Esophagus muscularis mucosa (tissue), 4 donors: ENCODE data around the gene UNC13B. TPM values are rescaled to one million over a fixed set of nuclear protein-coding genes. Genes with fewer than 3 reads are reported as not detected.

Experiments
- DNase-seq: peaks from one replicate; pipeline ENCODE4 v3.0.0-alpha.2; 2017; ENCODE audit errors: extremely low spot score
- H3K27ac ChIP-seq, 4 donors: fragments of 200-600 bp; sonication (generic); replicated peaks in 1 of 4; 1 replicate in 3 of 4; 2 replicates in 1 of 4; pipeline ENCODE4 v1.5.1; 2016 to 2019; ENCODE audit warnings: mild to moderate bottlenecking in 1 of 4
- H3K27me3 ChIP-seq, 4 donors: fragments of 200-600 bp; sonication (generic); one replicate each; pipeline versions ENCODE4 v1.5.1 to v1.6.0; 2016 to 2019
- H3K36me3 ChIP-seq, 4 donors: fragments of 200-600 bp; sonication (generic); one replicate each; pipeline ENCODE4 v1.5.1; 2016 to 2019
- H3K4me1 ChIP-seq, 4 donors: fragments of 200-600 bp; sonication (generic); one replicate each; pipeline ENCODE4 v1.5.1; 2016 to 2019
- H3K4me3 ChIP-seq, 4 donors: fragments of 200-600 bp; sonication (generic); 1 replicate in 2 of 4; 2 replicates in 2 of 4; pipeline ENCODE4 v1.5.1; 2016 to 2019; ENCODE audit warnings: mild to moderate bottlenecking in 4 of 4, moderate library complexity in 1 of 4
- H3K9me3 ChIP-seq, 4 donors: fragments of 200-600 bp; sonication (generic); 1 replicate in 3 of 4; 2 replicates in 1 of 4; pipeline ENCODE4 v1.5.1; 2016 to 2019
- CTCF ChIP-seq, 3 experiments: fragments of 200-600 bp in 2 of 3; fragments of 450-650 bp in 1 of 3; sonication (generic) in 2 of 3; IDR thresholded peaks; one replicate each; pipeline ENCODE4 v1.5.1; 2017 to 2019; ENCODE audit warnings: antibody characterized with exemption in 3 of 3, mild to moderate bottlenecking in 2 of 3, moderate library complexity in 1 of 3
- EP300 ChIP-seq: sonication (generic); formaldehyde crosslinking; IDR thresholded peaks from one replicate; pipeline ENCODE4 v1.6.1; 2017; ENCODE audit warnings: antibody characterized with exemption
- POLR2A ChIP-seq: fragments of 450-650 bp; IDR thresholded peaks from one replicate; pipeline ENCODE4 v1.6.1; 2017; ENCODE audit warnings: antibody characterized with exemption, moderate library complexity, mild to moderate bottlenecking, low read depth
- POLR2AphosphoS5 ChIP-seq, 2 donors: sonication (generic); formaldehyde crosslinking; IDR thresholded peaks; one replicate each; pipeline ENCODE4 v1.6.1; 2017; ENCODE audit warnings: antibody characterized with exemption in 2 of 2
- WGBS: methylation state at CpG from one replicate; pipeline ENCODE4 v1.1.5; 2018; 5-methylcytosine and 5-hydroxymethylcytosine counted together
- intact Hi-C: fragments of 100-400 bp; cut with DNase I; formaldehyde crosslinking; loops from one replicate; pipeline ENCODE4 v1.15.1; 2023
- total RNA-seq, 4 donors: library from RNA; depleted of rRNA; stranded (reverse); fragments of >200 nt; gene quantifications; one replicate each; pipeline versions ENCODE4 v1.1.0 to v1.2.1, GENCODE V29; 2016

UNC13B gene
- total RNA-seq, 4 donors from 2014 or later, result 21.9 to 30.7 (median 28.7) TPM

GRCh38 chr9:35355939-35356338 is 194.1 kb downstream of the UNC13B start:
- intact Hi-C loops, result no loop called here
- DNase-seq, result no peak
- 100% methylated on average over 1 of the region's 1 CpG for WGBS
- H3K36me3 ChIP-seq, result peaks cover 0 to 22% (median 11%) of the 10 kb centered on the region in 4 donors
- H3K4me1 ChIP-seq, result peaks cover 4 to 7% (median 5%) of the 10 kb centered on the region in 4 donors
- no peak for TF ChIP-seq POLR2A
- no peak for TF ChIP-seq POLR2AphosphoS5 (IDR thresholded peaks at IDR 0.05)
- no peak for TF ChIP-seq EP300
- TF ChIP-seq CTCF (IDR thresholded peaks at IDR 0.05), result no peak
- H3K4me3 ChIP-seq, result no peak overlapping the region
- no peak overlapping the region for H3K27ac ChIP-seq
- H3K27me3 ChIP-seq, result no peaks in the 10 kb centered on the region
- no peaks in the 10 kb centered on the region for H3K9me3 ChIP-seq

GRCh38 chr9:35357116-35357515 is 195.3 kb downstream of the UNC13B start:
- no peak overlapping the region for H3K27ac ChIP-seq
- H3K4me3 ChIP-seq, result no peak overlapping the region
- no peak for DNase-seq
- TF ChIP-seq POLR2AphosphoS5 (IDR thresholded peaks at IDR 0.05) (no peak), EP300 (no peak)
- WGBS, result 92% methylated on average over 2 of the region's 2 CpGs
- H3K4me1 ChIP-seq, result no peaks in the 10 kb centered on the region
- peaks cover 0 to 14% (median 3%) of the 10 kb centered on the region in 4 donors for H3K36me3 ChIP-seq
- intact Hi-C loops, result no loop called here
- H3K9me3 ChIP-seq, result no peaks in the 10 kb centered on the region
- H3K27me3 ChIP-seq, result no peaks in the 10 kb centered on the region

- no peaks in the 10 kb centered on the region for H3K9me3 ChIP-seq
- 92% methylated on average over 4 of the region's 4 CpGs for WGBS
- no peak for DNase-seq
Observed at GRCh38 chr9:35357826-35358225, 196.0 kb downstream of the UNC13B start.

GRCh38 chr9:35364817-35365585 is 203.2 kb downstream of the UNC13B start:
- no peak for DNase-seq
- no peak overlapping the region for H3K4me3 ChIP-seq
- peaks cover 0 to 12% (median 0%) of the 10 kb centered on the region in 4 donors for H3K4me1 ChIP-seq
- H3K27me3 ChIP-seq, result no peaks in the 10 kb centered on the region
- no peaks in the 10 kb centered on the region for H3K9me3 ChIP-seq
- WGBS, result 83% methylated on average over 3 of the region's 3 CpGs
- peaks cover 3 to 20% (median 6%) of the 10 kb centered on the region in 4 donors for H3K36me3 ChIP-seq
- H3K27ac ChIP-seq, result no peak overlapping the region
- intact Hi-C loops, result no loop called here
- TF ChIP-seq POLR2A, result no peak

More at GRCh38 chr9:35357826-35358225, 196.0 kb downstream of the UNC13B start:
- Histone ChIP-seq H3K4me1 (no peaks in the 10 kb centered on the region), H3K4me3 (no peak overlapping the region), H3K27ac (no peak overlapping the region), H3K27me3 (no peaks in the 10 kb centered on the region), H3K36me3 (peaks cover 0 to 8% (median 0%) of the 10 kb centered on the region in 4 donors)
- intact Hi-C loops, result no loop called here
- no peak for TF ChIP-seq CTCF (IDR thresholded peaks at IDR 0.05)
- no peak for TF ChIP-seq POLR2A
- TF ChIP-seq EP300, result no peak
- TF ChIP-seq POLR2AphosphoS5 (IDR thresholded peaks at IDR 0.05), result no peak

- WGBS, result 88% methylated on average over 2 of the region's 2 CpGs
- Histone ChIP-seq H3K4me3 (no peak overlapping the region), H3K36me3 (peaks cover 12 to 34% (median 18%) of the 10 kb centered on the region in 4 donors), H3K4me1 (peaks cover 0 to 12% (median 0%) of the 10 kb centered on the region in 4 donors), H3K9me3 (no peaks in the 10 kb centered on the region), H3K27me3 (no peaks in the 10 kb centered on the region), H3K27ac (no peak overlapping the region)
- TF ChIP-seq CTCF (IDR thresholded peaks at IDR 0.05) (no peak), POLR2AphosphoS5 (IDR thresholded peaks at IDR 0.05) (no peak), EP300 (no peak), POLR2A (no peak)
- intact Hi-C loops, result no loop called here
- no peak for DNase-seq
Observed at GRCh38 chr9:35366627-35367026, 204.8 kb downstream of the UNC13B start.
